ENCODE measurements around the gene KRTAP9-7.
"Not testable (repeated sequence)": the region's sequence is repeated elsewhere in the genome, so short reads cannot be mapped to it uniquely, and the experiment has no call there.

The KRTAP9-7 gene
- long read RNA-seq, donor 1 = 0 reads
- long read RNA-seq, donor 2 = 0 reads
- long read RNA-seq, donor 3 = 0 reads
- long read RNA-seq, donor 4 = 0 reads
- long read RNA-seq, donor 5 = 0 reads
- long read RNA-seq, donor 6 = 0 reads
- long read RNA-seq, donor 7 = 0 reads
- long read RNA-seq, donor 8 = 0 reads

GRCh38 chr17:41275648-41276190 lies at the start of gene KRTAP9-7:
Gene KRTAP9-7 (plus strand): TSS chr17:41275698. CDS start chr17:41275698, 0 bp downstream.
- not testable (repeated sequence) for DNase-seq

- DNase-seq = no peak
Observed at GRCh38 chr17:41226051-41226450, 49.4 kb upstream of the KRTAP9-7 start.

GRCh38 chr17:41226598-41227095 lies 48.9 kb upstream of the KRTAP9-7 start, which contains the start of gene KRTAP9-2:
Gene KRTAP9-2 (plus strand): TSS chr17:41226648. CDS start chr17:41226655, 7 bp downstream.
- DNase-seq = not testable (repeated sequence)

- no peak for DNase-seq
Observed at GRCh38 chr17:41230094-41230493, 45.4 kb upstream of the KRTAP9-7 start.

- no peak for DNase-seq
Observed at GRCh38 chr17:41231731-41232130, 43.8 kb upstream of the KRTAP9-7 start.

GRCh38 chr17:41232399-41233105 lies 42.9 kb upstream of the KRTAP9-7 start, which contains the start of gene KRTAP9-3:
Gene KRTAP9-3 (plus strand): TSS chr17:41232449. CDS start chr17:41232502, 53 bp downstream.
- not testable (repeated sequence) for DNase-seq

GRCh38 chr17:41237116-41237515 lies 38.4 kb upstream of the KRTAP9-7 start:
- not testable (repeated sequence) for DNase-seq

GRCh38 chr17:41237949-41238437 lies 37.5 kb upstream of the KRTAP9-7 start, which contains the start of gene KRTAP9-8:
Gene KRTAP9-8 (plus strand): TSS chr17:41237999. CDS start chr17:41238052, 53 bp downstream.
- not testable (repeated sequence) for DNase-seq

- not testable (repeated sequence) for DNase-seq
Observed at GRCh38 chr17:41246995-41247787, 28.3 kb upstream of the KRTAP9-7 start.

GRCh38 chr17:41249637-41250240 lies 25.8 kb upstream of the KRTAP9-7 start, which contains the start of gene KRTAP9-4:
Gene KRTAP9-4 (plus strand): TSS chr17:41249687. CDS start chr17:41249721, 34 bp downstream.
- not testable (repeated sequence) for DNase-seq

GRCh38 chr17:41251261-41251660 lies 24.2 kb upstream of the KRTAP9-7 start:
- DNase-seq = no peak

- DNase-seq = no peak
Observed at GRCh38 chr17:41254861-41255260, 20.6 kb upstream of the KRTAP9-7 start.

GRCh38 chr17:41255381-41256290 lies 19.9 kb upstream of the KRTAP9-7 start, which contains the start of gene KRTAP9-9:
Gene KRTAP9-9 (plus strand): TSS chr17:41255384.
- not testable (repeated sequence) for DNase-seq

- DNase-seq = no peak
Observed at GRCh38 chr17:41256291-41256685, 19.2 kb upstream of the KRTAP9-7 start.

- DNase-seq = no peak
Observed at GRCh38 chr17:41258406-41258805, 17.1 kb upstream of the KRTAP9-7 start.

GRCh38 chr17:41263212-41263611 lies 12.3 kb upstream of the KRTAP9-7 start:
- no peak for DNase-seq

- DNase-seq = no peak
Observed at GRCh38 chr17:41264599-41264998, 10.9 kb upstream of the KRTAP9-7 start.

- DNase-seq = no peak
Observed at GRCh38 chr17:41265078-41265477, 10.4 kb upstream of the KRTAP9-7 start, which contains the start of gene KRTAP9-6. Gene KRTAP9-6 (plus strand): TSS chr17:41265378. CDS start chr17:41265378, 0 bp downstream.

GRCh38 chr17:41267711-41268110 lies 7.8 kb upstream of the KRTAP9-7 start:
- no peak for DNase-seq

- DNase-seq = not testable (repeated sequence)
Observed at GRCh38 chr17:41271323-41271722, 4.2 kb upstream of the KRTAP9-7 start.

All from right kidney (tissue), 9 donors.